ENCODE results near the gene TIMP2.
A peak's percentile ranks its signal among the peaks of the same experiment; 100 is the strongest.

GRCh38 chr17:78933025-78933958 lies 8.1 kb upstream of the TIMP2 start:
- TF ChIP-seq CTCF (IDR thresholded peaks at IDR 0.05 in 2 of 3, conservative IDR thresholded peaks at IDR 0.05 in 1 of 3; ENCODE audit: borderline replicate concordance in 1 of 3, insufficient read depth in 1 of 3, low read depth in 2 of 3, low read length in 2 of 3): no peak
- peak; percentile 53; the same call in 1 of the 2 replicates for TF ChIP-seq POLR2AphosphoS5 (IDR thresholded peaks at IDR 0.05; ENCODE audit: low read depth, low read length)
- TF ChIP-seq EZH2 (IDR thresholded peaks at IDR 0.05): no peak
- TF ChIP-seq, protein P1, sequence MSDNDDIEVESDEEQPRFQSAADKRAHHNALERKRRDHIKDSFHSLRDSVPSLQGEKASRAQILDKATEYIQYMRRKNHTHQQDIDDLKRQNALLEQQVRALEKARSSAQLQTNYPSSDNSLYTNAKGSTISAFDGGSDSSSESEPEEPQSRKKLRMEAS (IDR thresholded peaks at IDR 0.05): peak; percentile 85
- TF ChIP-seq POLR2A (IDR thresholded peaks at IDR 0.05; ENCODE audit: borderline replicate concordance, extremely low read depth, insufficient read depth, insufficient read length): no peak
- TF ChIP-seq REST (IDR thresholded peaks at IDR 0.05; ENCODE audit: low read depth): no peak
- TF ChIP-seq ZNF274 (IDR thresholded peaks at IDR 0.05; ENCODE audit: low read depth, low read length): no peak
- no peak for TF ChIP-seq SP1 (IDR thresholded peaks at IDR 0.05; ENCODE audit: low read depth)
- no peak for TF ChIP-seq EZH2phosphoT487 (IDR thresholded peaks at IDR 0.05; ENCODE audit: borderline replicate concordance)
- TF ChIP-seq EGR1 (IDR thresholded peaks at IDR 0.05; ENCODE audit: low read depth): no peak
- no peak for TF ChIP-seq SIN3A (IDR thresholded peaks at IDR 0.05; ENCODE audit: low read depth)
- TF ChIP-seq RAD21 (IDR thresholded peaks at IDR 0.05; ENCODE audit: low read depth): no peak
- no peak for TF ChIP-seq CEBPB (IDR thresholded peaks at IDR 0.05; ENCODE audit: low read depth)
- no peak for TF ChIP-seq SRF (IDR thresholded peaks at IDR 0.05; ENCODE audit: low read depth)

Measured in HCT116 (cell line).